GM19239 (cell line): ENCODE measurements around the gene DIPK1A.
A peak's percentile ranks its signal among the peaks of the same experiment; 100 is the strongest.

Experiments
- DNase-seq: peaks from one replicate; pipeline ENCODE4 v3.0.0; 2011; ENCODE audit warnings: low spot score; ENCODE audit not compliant: insufficient read length
- FAIRE-seq: peaks from 2 replicates; lab custom pipeline; 2011; peaks lifted over from hg19 to GRCh38; lab: Jason Lieb, UNC

The DIPK1A gene

DNA sequence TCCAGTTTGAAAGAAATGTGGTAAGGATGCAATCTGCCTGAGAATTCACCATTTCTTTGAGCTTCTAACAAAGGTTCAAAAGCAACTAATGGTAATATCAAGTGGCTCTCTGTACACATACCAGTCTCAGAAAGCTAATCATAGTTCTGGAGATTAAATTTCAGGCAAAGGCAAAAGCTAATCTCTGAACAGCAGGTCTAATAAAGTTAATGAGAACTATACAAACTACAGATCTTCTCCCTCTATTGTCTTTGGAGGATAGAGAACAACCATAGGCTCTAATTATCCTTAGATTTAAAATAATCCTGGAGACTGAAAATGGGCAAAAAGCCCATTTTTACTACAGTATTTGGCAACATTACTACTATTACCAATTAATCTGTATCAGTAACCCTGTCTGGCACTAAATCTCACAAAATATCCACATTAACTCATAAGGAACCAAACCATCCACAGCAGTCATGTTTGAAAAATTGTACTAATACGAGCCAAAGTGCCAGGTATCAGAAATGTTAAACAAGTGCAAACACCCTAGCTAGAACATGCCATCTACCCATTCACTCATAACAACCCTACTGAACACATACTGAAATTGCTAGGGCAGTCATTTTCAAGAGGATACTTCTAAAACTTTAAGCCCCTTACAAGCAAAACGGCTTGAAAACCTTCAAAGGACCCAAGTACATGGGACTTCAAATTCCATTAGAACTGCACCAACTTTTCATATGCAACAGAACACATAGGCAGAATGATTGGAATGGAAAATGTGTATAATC, 4.8 kb downstream of the DIPK1A start:
- FAIRE-seq = no peak
- no peak for DNase-seq

DNA sequence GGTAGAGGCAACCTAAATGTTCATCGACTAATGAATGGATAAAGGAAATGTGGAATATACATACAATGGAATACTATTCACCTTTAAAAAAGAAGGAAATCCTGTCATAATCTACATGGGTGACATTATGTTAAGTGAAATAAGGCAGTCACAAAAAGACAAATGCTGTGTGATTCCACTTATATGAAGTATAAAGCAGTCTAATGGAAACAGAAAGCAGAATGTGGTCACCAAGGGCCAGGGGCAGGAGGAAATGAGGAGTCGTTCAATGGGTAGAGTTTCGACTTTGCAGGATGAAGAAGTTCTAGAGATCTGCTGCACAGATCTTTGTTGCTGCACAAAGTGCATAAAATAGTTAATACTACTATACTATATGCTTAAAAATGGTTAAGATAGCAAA, 7.8 kb downstream of the DIPK1A start:
- DNase-seq = no peak
- peak; percentile 99 for FAIRE-seq

DNA sequence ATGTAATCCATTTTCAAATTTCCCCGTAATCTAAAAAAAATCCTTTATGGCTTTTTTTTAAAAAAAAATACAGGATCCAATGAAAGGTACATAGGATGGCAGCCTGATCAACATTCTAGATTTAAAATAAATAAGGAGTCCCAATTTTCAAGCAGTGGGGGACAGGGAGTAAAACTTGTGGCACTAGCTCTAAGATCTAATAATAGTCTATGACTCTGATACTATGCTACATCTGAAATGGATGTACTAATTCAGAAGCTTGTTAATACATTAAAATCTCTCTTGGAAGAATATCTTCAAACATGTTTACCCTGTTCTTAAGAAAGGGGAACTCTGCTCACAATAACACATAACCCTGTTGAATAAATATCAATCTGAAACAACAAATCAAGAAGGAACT, 8.5 kb downstream of the DIPK1A start:
- FAIRE-seq (no peak), DNase-seq (no peak)

DNA sequence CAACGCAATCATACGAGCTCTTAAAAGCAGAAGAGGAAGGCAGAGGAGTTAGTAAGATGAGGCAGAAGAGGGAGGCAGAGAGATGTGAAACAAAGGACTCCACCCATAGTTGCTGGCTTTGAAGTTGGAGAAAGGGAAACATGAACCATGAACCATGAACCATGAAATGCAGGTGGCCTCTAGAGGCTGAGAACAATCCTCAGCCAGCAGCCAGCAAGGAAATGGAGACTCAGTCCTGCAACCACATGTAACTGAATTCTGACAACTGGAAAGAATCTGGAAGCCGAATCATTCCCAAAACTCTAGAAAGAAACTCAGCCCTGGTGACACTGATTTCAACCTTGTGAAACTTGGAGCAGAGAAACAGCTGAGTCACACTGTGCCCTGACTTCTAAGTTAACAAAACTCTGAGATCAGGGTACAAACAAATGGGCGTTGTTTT, 10.1 kb downstream of the DIPK1A start:
- FAIRE-seq (peak; percentile 98), DNase-seq (no peak)

DNA sequence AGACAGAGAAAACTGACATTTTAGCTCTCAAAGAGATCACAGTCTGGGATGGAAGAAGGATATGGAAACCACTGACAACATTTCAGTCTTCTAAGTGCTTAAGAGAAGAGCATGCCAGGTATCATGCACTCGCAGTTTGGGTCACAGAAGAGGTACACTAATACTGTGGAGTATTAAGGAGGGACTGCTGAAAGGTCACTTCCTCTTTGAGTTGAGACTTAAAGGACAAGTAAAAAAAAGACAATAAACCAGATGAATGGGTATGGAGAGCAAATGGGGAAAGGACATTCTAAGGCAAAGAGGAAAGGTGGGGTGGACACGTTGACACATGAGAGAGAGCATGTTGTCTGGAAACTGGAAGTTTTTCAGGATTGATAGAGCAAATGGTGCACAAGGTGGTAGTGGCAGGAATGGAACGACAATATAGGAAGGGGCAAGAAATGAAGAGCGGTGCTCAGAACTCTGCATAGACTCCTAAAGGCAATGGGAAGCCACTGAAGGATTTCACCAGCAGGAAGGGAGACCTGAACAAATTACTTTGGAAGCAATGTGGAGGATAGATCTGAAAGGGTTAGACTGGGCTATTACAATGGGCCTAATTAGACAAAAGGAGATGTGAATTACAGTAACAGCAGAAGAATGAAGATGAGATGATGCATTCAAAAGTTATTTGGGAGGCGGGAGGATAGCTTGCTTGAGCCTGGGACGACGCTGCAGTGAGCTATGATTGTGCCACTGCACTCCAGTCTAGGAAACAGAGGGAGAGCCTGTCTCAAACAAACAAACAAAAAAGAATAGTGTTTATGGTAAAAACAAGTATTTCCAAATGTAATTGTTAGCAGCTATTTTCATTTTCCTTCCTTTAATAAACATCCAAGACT, 11.1 kb downstream of the DIPK1A start:
- no peak for DNase-seq
- peak; percentile 97 for FAIRE-seq

DNA sequence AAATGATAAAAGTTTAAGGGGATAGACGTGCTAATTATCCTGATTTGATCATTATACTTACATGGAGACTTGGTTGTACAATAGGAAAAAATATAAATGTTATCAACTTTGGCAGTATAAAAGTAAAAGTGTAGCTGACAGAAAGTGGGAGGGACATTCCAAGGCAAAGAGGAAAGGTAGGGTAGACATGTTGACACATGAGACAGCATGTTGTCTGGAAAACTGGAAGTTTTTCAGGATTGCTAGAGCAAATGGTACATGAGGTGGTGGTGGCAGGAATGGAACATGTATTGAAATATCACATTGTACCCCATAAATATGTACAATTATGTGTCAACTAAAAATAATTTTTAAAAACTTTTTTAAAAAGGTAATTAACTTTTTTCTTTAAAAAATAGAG, 13.2 kb downstream of the DIPK1A start:
- FAIRE-seq = no peak

DNA sequence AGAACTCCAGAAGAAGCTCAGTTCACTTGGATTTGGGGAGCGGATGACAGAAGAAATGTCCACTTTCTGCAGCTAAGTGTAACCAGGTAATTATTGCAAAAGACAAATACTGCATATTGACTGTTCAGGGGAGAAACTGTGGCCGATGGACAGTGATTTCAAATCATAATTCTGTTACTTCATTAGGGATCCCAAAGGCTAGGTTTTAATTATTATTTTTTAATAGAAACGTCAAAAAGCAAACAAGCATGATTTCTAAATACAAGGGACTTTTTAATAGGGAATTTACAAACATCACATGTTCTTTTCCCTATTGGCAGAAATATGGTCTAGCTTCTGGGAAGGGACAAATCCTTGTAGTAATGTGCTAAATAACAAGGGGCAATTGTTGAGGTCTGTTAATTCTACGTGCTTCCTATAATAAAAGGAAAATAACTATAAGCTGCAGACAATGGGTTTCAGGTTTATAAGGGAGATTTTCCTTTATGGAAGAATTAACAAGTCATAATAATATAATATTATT, 15.5 kb downstream of the DIPK1A start:
- FAIRE-seq (peak; percentile 52), DNase-seq (no peak)

More for the DNA sequence above, 13.2 kb downstream of the DIPK1A start:
- no peak for DNase-seq

DNA sequence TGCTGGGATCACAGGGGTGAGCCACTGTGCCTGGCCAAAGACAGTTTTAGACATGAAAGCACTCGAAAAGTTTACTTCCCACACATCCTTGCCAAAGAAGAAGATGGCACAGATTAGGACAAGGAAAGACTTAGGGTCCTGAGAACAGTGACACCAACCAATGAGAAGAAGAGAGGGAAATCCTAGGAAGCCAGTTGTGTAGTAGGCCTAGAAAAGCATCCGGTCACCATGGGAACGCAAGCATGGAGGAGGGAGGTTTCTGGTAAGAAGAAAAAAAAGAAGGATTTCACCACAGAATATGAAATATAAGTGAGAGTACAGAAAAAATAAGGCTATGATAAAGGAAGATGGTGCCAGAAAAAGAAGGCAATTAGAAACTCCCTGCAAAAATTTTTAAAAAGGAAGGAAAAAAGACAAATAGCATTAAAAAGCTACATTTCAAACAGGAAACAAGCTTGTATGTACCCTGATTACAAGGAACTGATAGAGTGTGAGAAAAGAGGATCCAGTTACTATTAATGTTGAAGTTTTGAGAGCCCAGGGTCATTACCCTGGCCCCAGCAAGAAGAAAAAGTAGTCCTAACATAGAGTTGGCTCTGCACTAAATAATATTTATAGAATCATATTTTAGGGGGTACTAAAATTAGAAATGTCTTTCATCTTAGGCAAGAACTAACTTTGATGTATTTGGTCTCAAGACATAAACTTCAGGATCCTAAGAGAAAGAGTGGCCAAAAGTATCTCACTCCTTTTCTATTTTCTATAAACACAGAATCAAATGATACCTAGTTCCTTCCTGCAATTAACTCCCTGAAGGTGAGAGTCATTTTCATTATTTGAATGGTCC, 16.1 kb downstream of the DIPK1A start:
- FAIRE-seq = no peak

DNA sequence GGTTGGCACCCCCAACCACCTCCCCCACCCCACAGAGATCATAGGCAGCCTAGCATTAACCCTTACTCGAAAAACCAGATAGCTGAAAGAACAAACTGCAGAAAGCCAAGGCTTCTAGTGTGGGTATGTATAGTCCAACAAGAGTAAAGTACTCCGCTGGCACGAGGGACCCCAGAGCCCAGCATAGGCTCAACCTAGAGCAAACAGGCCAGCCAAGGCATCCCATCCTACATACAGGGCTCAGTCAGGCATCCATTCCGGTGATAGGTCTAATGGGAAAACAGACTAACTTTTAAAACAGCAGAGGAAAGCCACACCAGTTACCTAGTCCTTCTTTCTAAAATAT, 17.8 kb downstream of the DIPK1A start:
- FAIRE-seq = no peak
- no peak for DNase-seq

More for the DNA sequence above, 16.1 kb downstream of the DIPK1A start:
- DNase-seq = no peak

DNA sequence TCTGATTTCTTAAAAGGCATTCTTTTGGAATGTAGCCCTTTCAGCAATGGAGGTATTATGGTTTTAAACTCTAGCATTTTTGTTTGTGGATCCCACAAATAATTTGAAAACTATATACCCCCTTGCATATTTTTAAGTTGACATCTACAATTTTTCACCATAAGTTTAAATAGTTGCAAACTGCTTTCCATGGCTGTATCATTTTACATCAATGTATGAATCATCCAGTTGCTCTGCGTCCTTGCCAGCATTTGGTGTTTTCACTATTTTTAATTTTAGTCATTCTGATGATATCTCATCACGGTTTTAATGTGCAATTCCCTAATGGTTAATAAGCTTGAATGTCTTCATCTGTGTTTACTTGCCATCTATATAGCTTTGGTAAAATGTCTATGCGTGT, 20.7 kb downstream of the DIPK1A start:
- DNase-seq (no peak), FAIRE-seq (no peak)

DNA sequence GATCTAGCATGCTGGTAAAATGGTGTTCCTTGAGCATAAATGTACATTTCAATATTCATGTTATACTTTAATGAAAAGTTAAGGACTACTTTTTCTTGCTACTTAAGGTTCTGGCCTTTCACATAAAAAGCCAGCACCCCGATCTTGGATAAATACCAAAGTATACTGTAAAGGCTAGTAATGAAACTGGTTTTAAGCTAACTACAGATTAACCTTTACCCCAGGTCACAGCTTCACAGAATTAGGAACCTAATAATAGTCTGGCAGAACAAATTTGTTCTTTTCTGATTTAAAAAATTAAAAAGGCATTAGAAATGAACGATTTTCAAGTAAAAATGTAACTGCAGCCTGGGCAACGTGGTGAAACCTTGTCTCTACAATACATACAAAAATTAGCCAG, 23.5 kb downstream of the DIPK1A start:
- DNase-seq (no peak), FAIRE-seq (no peak)

DNA sequence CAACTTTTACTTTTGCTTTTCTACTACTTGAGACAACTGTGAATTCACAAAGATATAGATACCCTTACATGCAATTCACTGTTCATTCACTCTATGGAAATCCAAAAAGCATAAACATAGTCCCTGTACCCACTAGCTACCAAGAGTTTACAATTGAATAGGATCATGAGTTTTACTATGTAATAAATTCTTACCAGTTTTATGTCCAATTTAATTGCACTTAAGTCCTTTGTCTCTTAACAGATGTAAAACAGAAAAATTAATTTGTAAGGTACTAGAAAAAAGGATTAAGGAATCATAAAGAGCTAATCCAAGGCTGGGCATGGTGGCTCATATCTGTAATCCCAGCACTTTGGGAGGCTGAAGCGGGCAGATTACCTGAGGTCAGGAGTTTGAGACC, 24.4 kb downstream of the DIPK1A start:
- FAIRE-seq (no peak), DNase-seq (no peak)

DNA sequence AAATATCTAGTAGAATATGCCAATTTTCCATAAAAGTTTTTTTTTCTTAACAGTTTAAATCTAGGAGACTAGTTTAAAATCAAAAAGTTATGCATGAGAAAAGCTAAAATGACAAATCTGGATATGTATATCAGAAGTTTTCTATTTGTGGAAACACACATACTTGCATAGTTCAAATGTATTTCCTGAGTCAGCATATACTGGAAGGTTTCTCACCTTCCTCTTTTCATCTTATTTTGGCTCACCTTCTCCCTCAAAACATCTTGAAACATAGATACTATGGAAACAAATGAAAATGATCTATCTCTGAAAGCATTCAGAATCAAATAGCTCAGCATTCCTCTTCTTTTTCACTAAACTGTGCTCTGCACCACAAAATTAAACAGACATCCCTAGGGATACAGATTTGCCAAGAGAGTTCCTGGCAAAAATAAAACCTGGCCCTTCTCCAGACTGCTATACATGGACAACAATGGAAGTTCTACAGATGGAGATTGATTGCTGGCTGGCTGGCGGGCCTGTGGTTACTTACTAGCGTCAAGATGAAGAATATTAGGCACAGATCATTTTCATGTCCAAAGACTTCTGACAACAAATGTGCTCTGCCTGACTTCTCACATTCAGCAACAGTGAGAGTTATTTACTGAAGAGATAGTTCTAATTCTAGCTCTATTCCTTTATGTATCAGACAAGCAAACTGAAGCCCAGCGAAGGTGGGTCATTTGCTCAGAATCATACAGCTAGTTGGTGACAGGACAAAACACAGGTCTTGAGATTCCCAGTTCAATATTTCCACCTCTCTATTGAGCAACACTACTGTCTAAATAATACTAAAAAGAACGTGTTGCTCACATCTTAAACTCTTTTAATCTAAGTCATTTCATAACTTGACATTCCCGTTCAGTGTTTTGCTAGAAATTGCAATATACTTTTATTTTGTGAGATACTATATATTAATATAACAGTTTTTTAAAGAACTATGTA, 26.6 kb downstream of the DIPK1A start:
- FAIRE-seq (peak; percentile 74), DNase-seq (no peak)

DNA sequence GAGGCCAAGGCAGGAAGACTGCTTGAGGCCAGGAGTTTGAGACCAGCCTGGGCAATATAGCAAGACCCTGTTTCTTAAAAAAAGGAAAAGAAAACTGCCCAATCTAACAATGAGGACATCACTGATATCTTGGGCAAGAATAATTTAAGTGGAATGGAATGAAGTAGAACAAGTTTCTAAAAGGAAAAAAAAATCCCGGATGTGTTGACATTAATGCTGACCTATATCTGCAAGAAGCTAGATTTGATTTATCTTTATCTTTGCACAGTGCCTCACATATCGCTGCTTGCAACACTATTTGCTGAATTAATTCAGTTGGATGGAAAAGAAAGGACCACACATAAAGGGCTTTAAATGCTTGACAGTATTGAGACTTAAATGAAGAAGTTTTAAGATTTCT, 27.8 kb downstream of the DIPK1A start:
- DNase-seq (no peak), FAIRE-seq (peak; percentile 60)

DNA sequence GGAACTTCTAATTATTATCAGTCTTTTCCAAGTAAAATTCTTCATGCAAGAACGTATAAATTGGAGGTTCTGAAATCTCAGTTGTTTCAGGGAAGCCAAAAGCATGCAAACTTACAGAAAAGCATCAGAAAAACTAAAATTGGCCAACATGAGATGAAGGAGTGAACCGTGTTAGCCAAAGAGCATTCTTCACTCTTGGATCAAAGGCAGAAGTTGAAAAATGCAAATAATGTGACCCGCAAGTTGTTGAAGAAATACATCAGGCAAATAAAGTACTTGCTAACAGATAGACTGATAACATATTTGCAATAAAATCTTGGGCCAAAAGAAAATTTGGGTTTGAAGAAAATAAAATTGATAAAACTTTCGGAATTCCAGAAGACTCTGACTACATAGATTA, 29.6 kb downstream of the DIPK1A start:
- FAIRE-seq (peak; percentile 83), DNase-seq (no peak)

DNA sequence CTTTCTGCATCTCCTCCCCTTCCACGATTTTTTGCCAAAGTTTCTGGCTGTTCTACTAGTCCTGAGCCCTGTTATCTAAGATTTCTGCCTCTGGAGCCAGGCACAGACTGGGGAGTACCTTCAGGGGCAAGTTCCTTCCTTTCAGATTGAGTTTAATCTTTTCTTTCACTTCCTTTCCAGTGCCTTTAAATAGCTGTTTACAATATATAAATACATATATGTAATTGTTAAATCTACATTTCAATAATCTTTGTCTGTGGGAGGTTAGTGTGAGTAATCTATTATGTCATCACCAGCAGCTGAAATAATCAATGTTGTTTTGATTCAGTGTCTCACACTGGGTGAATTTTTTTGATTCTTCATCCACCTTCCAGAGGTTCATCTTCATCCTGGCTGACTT, 31.8 kb downstream of the DIPK1A start:
- FAIRE-seq = no peak
- no peak for DNase-seq

DNA sequence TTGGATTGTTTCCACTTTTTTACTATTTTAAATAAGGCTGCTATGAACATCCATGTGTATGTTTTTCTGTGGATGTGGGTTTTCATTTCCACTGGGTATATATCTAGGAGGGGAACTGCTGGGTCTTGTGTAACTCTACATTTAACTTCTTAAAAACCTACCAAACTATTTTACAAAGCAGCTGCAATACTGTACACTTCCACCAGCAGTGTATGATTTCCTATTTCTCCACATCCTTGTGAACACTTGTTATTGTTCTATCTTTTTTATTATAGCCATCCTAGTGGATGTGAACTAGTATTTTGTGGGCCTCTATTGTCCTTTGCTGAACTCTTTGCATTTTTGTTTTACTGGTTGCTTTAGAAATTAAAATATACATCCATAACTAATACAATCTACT, 33.4 kb downstream of the DIPK1A start:
- FAIRE-seq (no peak), DNase-seq (no peak)

DNA sequence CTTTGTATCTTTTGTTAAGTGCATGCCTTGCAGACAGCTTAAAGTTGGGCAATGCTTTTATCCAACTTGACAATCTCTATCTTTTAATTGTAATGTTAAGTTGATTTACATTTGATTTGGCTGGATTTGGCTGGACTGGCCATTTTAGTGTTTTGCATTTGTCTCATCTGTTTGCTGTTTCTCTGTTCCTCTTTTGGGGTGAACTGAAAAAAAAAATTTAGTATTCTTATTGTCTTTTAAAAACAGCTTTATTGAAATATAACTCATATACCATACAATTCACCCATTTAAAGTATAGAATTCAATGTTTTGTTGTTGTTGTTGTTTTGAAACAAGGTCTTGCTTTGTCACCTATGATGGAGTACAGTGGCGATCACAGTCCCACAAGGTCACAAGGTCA, 34.4 kb downstream of the DIPK1A start:
- FAIRE-seq = no peak
- no peak for DNase-seq

DNA sequence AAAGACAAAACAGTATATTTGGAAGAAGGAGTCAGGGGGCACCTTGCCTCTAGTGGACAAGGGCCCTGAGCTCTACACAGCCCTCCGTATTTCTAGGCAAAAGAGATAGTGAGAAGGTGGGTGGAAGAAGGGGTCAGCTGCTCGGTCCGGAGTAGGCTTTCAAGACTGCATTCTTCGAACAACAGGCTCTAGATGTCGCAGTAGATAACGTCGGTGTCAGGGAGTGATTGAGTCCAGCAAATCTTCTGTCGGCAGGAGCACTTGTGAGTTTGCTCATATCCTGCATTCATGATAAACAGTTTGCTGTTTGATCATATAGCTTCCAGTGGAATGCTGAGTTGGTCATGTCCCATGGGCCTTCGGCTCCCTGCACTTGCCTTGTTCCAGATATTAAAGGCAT, 36.8 kb downstream of the DIPK1A start:
- FAIRE-seq = no peak
- DNase-seq = no peak
